Measurements from ENCODE around the gene PSMD1.

DNA sequence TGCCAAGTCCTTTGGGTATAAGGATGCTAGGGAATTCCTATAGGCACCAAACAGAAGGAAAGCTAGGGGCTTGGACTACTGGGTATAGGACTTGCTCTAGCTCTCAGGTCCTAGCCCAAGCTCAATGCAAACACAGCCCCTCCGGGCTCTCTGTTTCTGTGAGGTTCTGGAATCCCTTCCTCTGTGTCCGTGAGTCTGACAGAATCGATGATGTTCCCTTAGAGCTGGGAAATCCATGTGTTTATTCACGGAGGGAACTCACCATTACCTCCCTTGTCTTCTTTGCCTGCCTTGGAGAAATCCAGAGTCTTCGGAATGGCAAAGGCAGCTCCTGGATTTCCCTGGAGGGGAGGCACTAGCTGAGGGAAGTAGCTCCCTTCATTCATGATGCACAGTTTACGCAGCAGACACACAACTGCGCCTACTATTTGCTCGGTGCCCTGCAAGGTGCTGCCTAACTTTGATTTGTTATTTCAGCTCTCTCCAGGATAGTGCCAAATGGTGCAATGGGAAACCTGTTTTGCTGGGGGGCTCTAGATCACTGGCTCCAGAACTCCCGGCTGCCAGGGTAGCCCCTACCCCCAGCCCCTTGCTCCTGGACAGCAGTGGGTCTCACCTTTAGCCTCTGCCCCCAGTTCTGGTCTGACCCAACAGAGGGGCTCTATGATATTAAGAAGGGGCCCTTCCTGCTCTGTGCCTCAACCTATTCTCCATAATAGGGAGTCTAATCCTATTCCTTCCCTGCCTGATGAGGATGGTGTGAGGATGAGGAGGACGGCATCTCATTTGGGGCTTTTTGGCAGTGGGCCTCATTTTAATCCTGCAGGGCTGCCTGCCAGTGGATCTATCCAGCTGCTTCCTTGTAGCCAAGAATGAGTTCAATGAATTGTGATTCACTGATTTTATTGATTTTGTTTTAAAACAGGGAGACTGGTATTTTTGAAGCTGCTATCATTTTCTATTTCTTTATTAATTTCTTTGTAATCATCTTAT, 8.4 kb upstream of the PSMD1 start:
- no peak for TF ChIP-seq POLR2A (IDR thresholded peaks at IDR 0.05)
- TF ChIP-seq, protein P1, sequence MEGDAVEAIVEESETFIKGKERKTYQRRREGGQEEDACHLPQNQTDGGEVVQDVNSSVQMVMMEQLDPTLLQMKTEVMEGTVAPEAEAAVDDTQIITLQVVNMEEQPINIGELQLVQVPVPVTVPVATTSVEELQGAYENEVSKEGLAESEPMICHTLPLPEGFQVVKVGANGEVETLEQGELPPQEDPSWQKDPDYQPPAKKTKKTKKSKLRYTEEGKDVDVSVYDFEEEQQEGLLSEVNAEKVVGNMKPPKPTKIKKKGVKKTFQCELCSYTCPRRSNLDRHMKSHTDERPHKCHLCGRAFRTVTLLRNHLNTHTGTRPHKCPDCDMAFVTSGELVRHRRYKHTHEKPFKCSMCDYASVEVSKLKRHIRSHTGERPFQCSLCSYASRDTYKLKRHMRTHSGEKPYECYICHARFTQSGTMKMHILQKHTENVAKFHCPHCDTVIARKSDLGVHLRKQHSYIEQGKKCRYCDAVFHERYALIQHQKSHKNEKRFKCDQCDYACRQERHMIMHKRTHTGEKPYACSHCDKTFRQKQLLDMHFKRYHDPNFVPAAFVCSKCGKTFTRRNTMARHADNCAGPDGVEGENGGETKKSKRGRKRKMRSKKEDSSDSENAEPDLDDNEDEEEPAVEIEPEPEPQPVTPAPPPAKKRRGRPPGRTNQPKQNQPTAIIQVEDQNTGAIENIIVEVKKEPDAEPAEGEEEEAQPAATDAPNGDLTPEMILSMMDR (IDR thresholded peaks at IDR 0.05) = no peak
- no peak for TF ChIP-seq EP300 (IDR thresholded peaks at IDR 0.05)
